Measurements from ENCODE around the gene TUBE1.

TUBE1 gene

DNA sequence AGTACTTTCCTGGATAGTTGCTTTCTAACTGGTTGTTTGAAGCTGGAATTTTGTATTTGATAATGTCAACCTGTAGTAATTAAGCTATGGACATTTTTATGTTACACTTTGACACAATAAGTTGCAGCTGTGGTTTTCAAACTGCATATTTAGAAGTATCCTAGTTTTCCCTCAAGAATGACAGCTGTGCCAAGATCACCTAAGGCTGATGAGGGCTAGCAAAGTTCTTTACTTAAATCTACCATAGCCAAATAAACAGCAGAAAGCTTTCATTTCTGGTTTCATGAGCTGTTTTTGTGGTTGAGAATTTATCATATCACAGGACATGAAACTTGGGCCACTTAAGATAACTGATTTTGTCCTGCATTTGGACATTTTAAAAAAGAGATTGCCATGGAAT is 30.8 kb upstream of the TUBE1 start:
- H4K5ac ChIP-seq (ENCODE audit: low read length): no peak overlapping the region
- H4K8ac ChIP-seq (ENCODE audit: low read depth, low read length): no peak overlapping the region
- no peaks in the 10 kb centered on the region for H3K36me3 ChIP-seq (ENCODE audit: control insufficient read depth, insufficient read depth, low read length)
- H3K4ac ChIP-seq (ENCODE audit: low read depth, low read length): no peak overlapping the region
- no peak overlapping the region for H2BK5ac ChIP-seq (ENCODE audit: low read length)
- no peaks in the 10 kb centered on the region for H3K79me2 ChIP-seq (ENCODE audit: control insufficient read depth, insufficient read depth, low read length)
- H3K4me3 ChIP-seq (ENCODE audit: low read length): no peak overlapping the region
- DNase-seq: no peak
- H3K9ac ChIP-seq (ENCODE audit: low read length): no peak overlapping the region
- no peaks in the 10 kb centered on the region for H3K79me1 ChIP-seq (ENCODE audit: low read length)
- H2BK120ac ChIP-seq (ENCODE audit: low read depth, low read length): no peak overlapping the region
- no peak overlapping the region for H3K4me2 ChIP-seq (ENCODE audit: low read length)
- no peak overlapping the region for H2BK15ac ChIP-seq (replicated peaks; ENCODE audit: low read depth)
- no peaks in the 10 kb centered on the region for H3K4me1 ChIP-seq (ENCODE audit: control insufficient read depth, low read depth, low read length)
- H3K56ac ChIP-seq (ENCODE audit: low read length): no peak overlapping the region
- H3K27me3 ChIP-seq (ENCODE audit: insufficient read depth, low read length, poor library complexity): no peaks in the 10 kb centered on the region
- no peak overlapping the region for H3K18ac ChIP-seq (ENCODE audit: low read length)
- no peak overlapping the region for H2AK5ac ChIP-seq (ENCODE audit: low read length)
- no peak overlapping the region for H3K23ac ChIP-seq (ENCODE audit: low read length)
- no peak overlapping the region for H3K27ac ChIP-seq (ENCODE audit: low read depth, low read length)

DNA sequence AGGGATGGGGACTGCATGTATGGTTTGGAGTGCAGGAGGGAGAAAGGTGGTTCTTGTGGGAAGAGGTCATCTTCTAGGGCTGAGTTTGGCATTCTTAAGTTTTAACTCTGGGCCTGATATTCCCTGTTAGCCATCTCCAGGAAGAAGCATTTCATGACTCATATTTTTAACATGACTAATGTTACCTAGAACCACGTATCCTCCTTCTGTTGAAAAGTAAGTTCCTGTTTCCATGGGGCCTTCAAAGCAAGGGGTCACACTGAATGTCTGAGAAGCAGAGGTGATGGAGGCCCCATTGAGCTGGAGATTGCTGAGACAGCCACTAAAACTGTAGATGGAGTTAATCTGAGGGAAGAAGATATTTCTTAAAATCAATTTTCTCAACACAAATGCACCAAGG is 30.3 kb upstream of the TUBE1 start:
- Histone ChIP-seq H3K79me1 (ENCODE audit: low read length) (no peaks in the 10 kb centered on the region), H3K9ac (ENCODE audit: low read length) (no peak overlapping the region), H2BK15ac (replicated peaks; ENCODE audit: low read depth) (no peak overlapping the region), H3K79me2 (ENCODE audit: control insufficient read depth, insufficient read depth, low read length) (no peaks in the 10 kb centered on the region), H3K4me3 (ENCODE audit: low read length) (no peak overlapping the region), H2BK5ac (ENCODE audit: low read length) (no peak overlapping the region), H3K27me3 (ENCODE audit: insufficient read depth, low read length, poor library complexity) (no peaks in the 10 kb centered on the region), H2BK120ac (ENCODE audit: low read depth, low read length) (no peak overlapping the region), H3K4me1 (ENCODE audit: control insufficient read depth, low read depth, low read length) (no peaks in the 10 kb centered on the region), H3K36me3 (ENCODE audit: control insufficient read depth, insufficient read depth, low read length) (no peaks in the 10 kb centered on the region), H2AK5ac (ENCODE audit: low read length) (no peak overlapping the region), H4K8ac (ENCODE audit: low read depth, low read length) (no peak overlapping the region), H3K23ac (ENCODE audit: low read length) (no peak overlapping the region), H3K27ac (ENCODE audit: low read depth, low read length) (no peak overlapping the region), H3K4ac (ENCODE audit: low read depth, low read length) (no peak overlapping the region), H4K5ac (ENCODE audit: low read length) (no peak overlapping the region), H3K18ac (ENCODE audit: low read length) (no peak overlapping the region), H3K56ac (ENCODE audit: low read length) (no peak overlapping the region), H3K4me2 (ENCODE audit: low read length) (no peak overlapping the region)
- no CpG with 5 or more reads among the region's 1 CpG for WGBS (ENCODE audit: extremely low coverage, insufficient coverage, low lambda C conversion rate)
- DNase-seq: no peak

DNA sequence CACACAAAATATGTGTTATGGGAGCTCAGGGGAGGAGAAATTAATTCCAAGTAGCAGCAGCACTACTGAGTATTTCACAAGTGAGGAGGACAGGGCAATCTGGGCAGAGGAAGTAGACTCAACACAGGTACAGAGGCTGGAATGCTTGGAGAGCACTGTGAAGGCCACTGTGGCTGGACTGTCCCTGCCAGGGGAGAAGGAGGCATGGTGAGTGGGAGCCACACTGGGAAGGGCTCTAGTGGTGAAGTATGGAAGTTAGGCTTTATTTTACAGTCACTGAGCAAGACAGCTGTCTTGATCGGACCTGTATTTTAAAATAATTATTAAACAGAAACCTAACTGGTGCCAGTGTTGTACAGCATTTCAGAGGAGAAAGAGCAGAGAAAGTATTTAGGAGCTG is 28.9 kb upstream of the TUBE1 start:
- no peak overlapping the region for H3K56ac ChIP-seq (ENCODE audit: low read length)
- H3K4me1 ChIP-seq (ENCODE audit: control insufficient read depth, low read depth, low read length): no peaks in the 10 kb centered on the region
- no peaks in the 10 kb centered on the region for H3K36me3 ChIP-seq (ENCODE audit: control insufficient read depth, insufficient read depth, low read length)
- no peaks in the 10 kb centered on the region for H3K79me2 ChIP-seq (ENCODE audit: control insufficient read depth, insufficient read depth, low read length)
- no peaks in the 10 kb centered on the region for H3K27me3 ChIP-seq (ENCODE audit: insufficient read depth, low read length, poor library complexity)
- no peak overlapping the region for H3K18ac ChIP-seq (ENCODE audit: low read length)
- DNase-seq: peak; percentile 24
- H3K9ac ChIP-seq (ENCODE audit: low read length): no peak overlapping the region
- H2BK120ac ChIP-seq (ENCODE audit: low read depth, low read length): no peak overlapping the region
- H3K23ac ChIP-seq (ENCODE audit: low read length): no peak overlapping the region
- H4K5ac ChIP-seq (ENCODE audit: low read length): no peak overlapping the region
- no peak overlapping the region for H2BK5ac ChIP-seq (ENCODE audit: low read length)
- H3K79me1 ChIP-seq (ENCODE audit: low read length): no peaks in the 10 kb centered on the region
- no peak overlapping the region for H3K27ac ChIP-seq (ENCODE audit: low read depth, low read length)
- no peak overlapping the region for H3K4me2 ChIP-seq (ENCODE audit: low read length)
- H4K8ac ChIP-seq (ENCODE audit: low read depth, low read length): no peak overlapping the region
- no peak overlapping the region for H2AK5ac ChIP-seq (ENCODE audit: low read length)
- no peak overlapping the region for H3K4me3 ChIP-seq (ENCODE audit: low read length)
- no peak overlapping the region for H2BK15ac ChIP-seq (replicated peaks; ENCODE audit: low read depth)
- H3K4ac ChIP-seq (ENCODE audit: low read depth, low read length): no peak overlapping the region
- no CpG with 5 or more reads among the region's 1 CpG for WGBS (ENCODE audit: extremely low coverage, insufficient coverage, low lambda C conversion rate)

DNA sequence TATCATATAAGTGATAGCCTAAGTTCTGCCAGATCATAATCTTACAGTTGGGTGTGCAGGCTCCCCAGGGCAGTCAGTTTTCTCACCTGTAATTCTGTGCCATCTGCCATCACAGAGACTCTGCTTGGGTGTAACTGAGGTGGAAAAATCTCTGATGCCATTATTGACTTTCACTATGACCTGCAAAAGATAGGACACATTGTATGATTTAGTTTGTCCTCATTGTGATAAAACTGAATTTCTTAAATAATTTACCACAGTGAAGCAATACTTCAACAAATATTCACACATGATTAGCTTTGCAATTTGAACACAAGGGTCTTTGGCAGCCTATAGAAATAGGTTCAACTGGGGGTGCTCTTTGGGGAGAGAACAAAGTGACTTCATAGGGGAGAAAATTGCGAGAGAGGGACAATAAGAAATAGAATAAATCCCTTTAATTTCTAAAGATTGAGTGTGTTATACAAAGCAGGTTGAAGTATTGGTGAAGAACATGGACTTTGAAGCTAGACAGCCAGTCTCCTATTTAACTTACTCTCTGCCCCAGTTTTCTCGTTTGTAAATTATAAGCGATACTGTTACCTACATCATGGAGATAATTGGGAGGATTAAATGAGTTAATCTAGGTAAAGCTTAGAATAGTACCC is 27.4 kb upstream of the TUBE1 start:
- no peak overlapping the region for H3K27ac ChIP-seq (ENCODE audit: low read depth, low read length)
- no peaks in the 10 kb centered on the region for H3K36me3 ChIP-seq (ENCODE audit: control insufficient read depth, insufficient read depth, low read length)
- H2BK120ac ChIP-seq (ENCODE audit: low read depth, low read length): no peak overlapping the region
- H2BK15ac ChIP-seq (replicated peaks; ENCODE audit: low read depth): no peak overlapping the region
- no peaks in the 10 kb centered on the region for H3K27me3 ChIP-seq (ENCODE audit: insufficient read depth, low read length, poor library complexity)
- no peak for DNase-seq
- H3K79me1 ChIP-seq (ENCODE audit: low read length): no peaks in the 10 kb centered on the region
- H3K79me2 ChIP-seq (ENCODE audit: control insufficient read depth, insufficient read depth, low read length): no peaks in the 10 kb centered on the region
- H3K56ac ChIP-seq (ENCODE audit: low read length): no peak overlapping the region
- WGBS (ENCODE audit: extremely low coverage, insufficient coverage, low lambda C conversion rate): no CpG with 5 or more reads among the region's 3 CpGs
- H2AK5ac ChIP-seq (ENCODE audit: low read length): no peak overlapping the region
- no peak overlapping the region for H3K4me2 ChIP-seq (ENCODE audit: low read length)
- no peak overlapping the region for H3K4me3 ChIP-seq (ENCODE audit: low read length)
- H3K9ac ChIP-seq (ENCODE audit: low read length): no peak overlapping the region
- H3K18ac ChIP-seq (ENCODE audit: low read length): no peak overlapping the region
- no peak overlapping the region for H3K4ac ChIP-seq (ENCODE audit: low read depth, low read length)
- H3K23ac ChIP-seq (ENCODE audit: low read length): no peak overlapping the region
- no peak overlapping the region for H4K8ac ChIP-seq (ENCODE audit: low read depth, low read length)
- H4K5ac ChIP-seq (ENCODE audit: low read length): no peak overlapping the region
- H3K4me1 ChIP-seq (ENCODE audit: control insufficient read depth, low read depth, low read length): no peaks in the 10 kb centered on the region
- no peak overlapping the region for H2BK5ac ChIP-seq (ENCODE audit: low read length)

DNA sequence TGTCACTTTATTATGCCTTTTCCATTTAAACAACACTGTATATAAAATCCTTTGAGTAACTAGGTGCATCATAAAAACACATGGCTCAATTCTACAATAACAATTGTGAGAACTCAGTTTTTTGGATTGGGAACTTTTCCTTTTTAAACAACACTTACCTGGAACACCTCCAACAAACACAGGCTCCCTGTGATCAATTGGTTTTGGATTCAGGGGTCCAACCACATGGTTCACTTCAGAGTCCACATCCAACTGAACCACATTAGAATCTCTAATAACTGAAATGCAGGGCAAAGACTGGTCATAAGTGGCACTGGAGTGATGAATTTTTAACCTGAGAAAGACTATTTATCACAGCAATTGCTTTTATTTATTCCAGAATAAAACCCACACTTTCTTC is 26.6 kb upstream of the TUBE1 start:
- no peak overlapping the region for H2BK120ac ChIP-seq (ENCODE audit: low read depth, low read length)
- no peak overlapping the region for H3K4me3 ChIP-seq (ENCODE audit: low read length)
- no peaks in the 10 kb centered on the region for H3K79me1 ChIP-seq (ENCODE audit: low read length)
- no peak overlapping the region for H3K4ac ChIP-seq (ENCODE audit: low read depth, low read length)
- no peak overlapping the region for H3K56ac ChIP-seq (ENCODE audit: low read length)
- no peak overlapping the region for H3K4me2 ChIP-seq (ENCODE audit: low read length)
- no peak overlapping the region for H3K23ac ChIP-seq (ENCODE audit: low read length)
- H3K9ac ChIP-seq (ENCODE audit: low read length): no peak overlapping the region
- DNase-seq: no peak
- H3K27ac ChIP-seq (ENCODE audit: low read depth, low read length): no peak overlapping the region
- H3K4me1 ChIP-seq (ENCODE audit: control insufficient read depth, low read depth, low read length): no peaks in the 10 kb centered on the region
- no peak overlapping the region for H2AK5ac ChIP-seq (ENCODE audit: low read length)
- no peak overlapping the region for H3K18ac ChIP-seq (ENCODE audit: low read length)
- no peak overlapping the region for H4K8ac ChIP-seq (ENCODE audit: low read depth, low read length)
- no peaks in the 10 kb centered on the region for H3K36me3 ChIP-seq (ENCODE audit: control insufficient read depth, insufficient read depth, low read length)
- H2BK5ac ChIP-seq (ENCODE audit: low read length): no peak overlapping the region
- no peaks in the 10 kb centered on the region for H3K27me3 ChIP-seq (ENCODE audit: insufficient read depth, low read length, poor library complexity)
- no peak overlapping the region for H4K5ac ChIP-seq (ENCODE audit: low read length)
- no peak overlapping the region for H2BK15ac ChIP-seq (replicated peaks; ENCODE audit: low read depth)
- no peaks in the 10 kb centered on the region for H3K79me2 ChIP-seq (ENCODE audit: control insufficient read depth, insufficient read depth, low read length)

DNA sequence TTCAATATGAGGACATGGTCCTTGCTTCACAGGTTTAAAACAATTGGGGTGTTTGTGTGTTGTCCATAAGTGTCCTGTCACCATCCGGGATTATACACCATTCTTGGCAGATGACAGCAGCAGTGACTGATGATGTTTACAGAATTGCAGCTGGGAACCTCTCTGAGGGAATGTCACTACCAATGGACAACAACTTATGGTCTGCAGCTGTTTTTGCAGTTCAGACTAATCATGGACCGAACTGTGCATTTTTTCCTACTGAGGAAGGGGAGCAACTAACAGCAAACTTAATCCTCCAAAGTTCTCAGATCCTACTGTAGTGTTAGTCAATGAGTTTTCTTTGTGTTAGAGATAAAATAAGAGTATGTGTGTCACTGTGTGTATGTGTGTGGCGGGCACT is 26.1 kb upstream of the TUBE1 start:
- Histone ChIP-seq H3K27me3 (ENCODE audit: insufficient read depth, low read length, poor library complexity) (no peaks in the 10 kb centered on the region), H2BK120ac (ENCODE audit: low read depth, low read length) (no peak overlapping the region), H3K18ac (ENCODE audit: low read length) (no peak overlapping the region), H3K4me2 (ENCODE audit: low read length) (no peak overlapping the region), H3K4me3 (ENCODE audit: low read length) (no peak overlapping the region), H3K4ac (ENCODE audit: low read depth, low read length) (no peak overlapping the region), H3K36me3 (ENCODE audit: control insufficient read depth, insufficient read depth, low read length) (no peaks in the 10 kb centered on the region), H3K79me2 (ENCODE audit: control insufficient read depth, insufficient read depth, low read length) (no peaks in the 10 kb centered on the region), H3K79me1 (ENCODE audit: low read length) (no peaks in the 10 kb centered on the region), H2AK5ac (ENCODE audit: low read length) (no peak overlapping the region), H3K56ac (ENCODE audit: low read length) (no peak overlapping the region), H2BK15ac (replicated peaks; ENCODE audit: low read depth) (no peak overlapping the region), H3K23ac (ENCODE audit: low read length) (no peak overlapping the region), H3K27ac (ENCODE audit: low read depth, low read length) (no peak overlapping the region), H3K4me1 (ENCODE audit: control insufficient read depth, low read depth, low read length) (no peaks in the 10 kb centered on the region), H4K5ac (ENCODE audit: low read length) (no peak overlapping the region), H4K8ac (ENCODE audit: low read depth, low read length) (no peak overlapping the region), H3K9ac (ENCODE audit: low read length) (no peak overlapping the region), H2BK5ac (ENCODE audit: low read length) (no peak overlapping the region)
- WGBS (ENCODE audit: extremely low coverage, insufficient coverage, low lambda C conversion rate): no CpG with 5 or more reads among the region's 3 CpGs
- no peak for DNase-seq

Data from mesendoderm (in vitro differentiated cells).